GM12878 (cell line): Measurements from ENCODE around the gene GM2A. TPM values are rescaled to one million over a fixed set of nuclear protein-coding genes. Genes with fewer than 3 reads are reported as not detected.

ENCODE experiments used
- CBX3 ChIP-seq: fragments of 200-600 bp; sonication (generic); IDR thresholded peaks from 2 replicates; pipeline ENCODE4 v1.6.1; 2016; ENCODE audit warnings: low read depth, borderline replicate concordance
- CEBPB ChIP-seq, 2 experiments: fragments of 150-350 bp in 1 of 2; IDR thresholded peaks; 2 replicates each; pipeline ENCODE4 v1.6.1; 2012 to 2014; ENCODE audit warnings: low read depth in 2 of 2, low read length in 2 of 2, borderline replicate concordance in 1 of 2, inconsistent platforms in 1 of 2
- CHD2 ChIP-seq: IDR thresholded peaks from 2 replicates; pipeline ENCODE4 v1.6.1; 2011; ENCODE audit warnings: low read depth, low read length, improper control_type of control experiment, borderline replicate concordance
- CREB1 ChIP-seq: IDR thresholded peaks from 2 replicates; pipeline ENCODE4 v1.6.1; 2012; ENCODE audit warnings: low read depth, mild to moderate bottlenecking, inconsistent platforms
- DPF2 ChIP-seq: fragments of 450-650 bp; IDR thresholded peaks from 2 replicates; pipeline ENCODE4 v1.6.1; 2017; ENCODE audit warnings: mild to moderate bottlenecking
- E2F4 ChIP-seq: IDR thresholded peaks from 2 replicates; pipeline ENCODE4 v1.6.1; 2012; ENCODE audit warnings: low read depth, low read length, improper control_type of control experiment
- ELK1 ChIP-seq: IDR thresholded peaks from 2 replicates; pipeline ENCODE4 v1.6.1; 2012; ENCODE audit warnings: low read depth, low read length, improper control_type of control experiment
- EZH2 ChIP-seq: IDR thresholded peaks from 2 replicates; pipeline ENCODE4 v1.6.1; 2012; ENCODE audit warnings: low read depth, mild to moderate bottlenecking, control low read depth, inconsistent platforms, low read length, borderline replicate concordance; ENCODE audit not compliant: control insufficient read depth
- HCFC1 ChIP-seq: fragments of 150-350 bp; IDR thresholded peaks from 2 replicates; pipeline ENCODE4 v1.6.1; 2014; ENCODE audit warnings: low read length
- HDAC6 ChIP-seq: fragments of 200-600 bp; sonication (generic); IDR thresholded peaks from one replicate; pipeline ENCODE4 v1.8.0; 2017; ENCODE audit warnings: antibody characterized with exemption; ENCODE audit not compliant: unreplicated experiment
- IKZF1 ChIP-seq: fragments of 450-650 bp; conservative IDR thresholded peaks from 2 replicates; pipeline ENCODE4 v1.6.1; 2017; ENCODE audit warnings: antibody characterized with exemption, mild to moderate bottlenecking
- IKZF2 ChIP-seq, 2 experiments: fragments of 450-650 bp; IDR thresholded peaks; 2 replicates each; pipeline ENCODE4 v1.6.1; 2017; ENCODE audit warnings: mild to moderate bottlenecking in 2 of 2, moderate library complexity in 2 of 2
- IRF4 ChIP-seq: IDR thresholded peaks from 2 replicates; pipeline ENCODE4 v1.6.1; 2011; ENCODE audit warnings: low read depth, low read length
- NFYA ChIP-seq: IDR thresholded peaks from 2 replicates; pipeline ENCODE4 v1.6.1; 2011; ENCODE audit warnings: low read depth, mild to moderate bottlenecking, low read length, improper control_type of control experiment, borderline replicate concordance
- SP1 ChIP-seq: IDR thresholded peaks from one replicate; pipeline ENCODE4 v1.6.1; 2011; ENCODE audit warnings: low read depth, low read length
- SUPT20H ChIP-seq: IDR thresholded peaks from 2 replicates; pipeline ENCODE4 v1.6.1; 2011; ENCODE audit warnings: low read depth, mild to moderate bottlenecking, low read length, moderate library complexity, borderline replicate concordance; ENCODE audit not compliant: control insufficient read depth
- SUZ12 ChIP-seq: fragments of 200-600 bp; sonication (generic); IDR thresholded peaks from one replicate; pipeline ENCODE4 v1.6.1; 2018; ENCODE audit warnings: antibody characterized with exemption, mild to moderate bottlenecking; ENCODE audit not compliant: unreplicated experiment
- TBL1XR1 ChIP-seq: IDR thresholded peaks from 2 replicates; pipeline ENCODE4 v1.6.1; 2012; ENCODE audit warnings: low read depth, low read length, improper control_type of control experiment
- TCF7 ChIP-seq: IDR thresholded peaks from 2 replicates; pipeline ENCODE4 v1.6.1; 2014; ENCODE audit warnings: antibody characterized with exemption, borderline replicate concordance
- WRNIP1 ChIP-seq: IDR thresholded peaks from 2 replicates; pipeline ENCODE4 v1.6.1; 2011; ENCODE audit warnings: low read depth, low read length, improper control_type of control experiment, borderline replicate concordance
- ZNF384 ChIP-seq: IDR thresholded peaks from 2 replicates; pipeline ENCODE4 v1.6.1; 2012; ENCODE audit warnings: low read depth, mild to moderate bottlenecking, low read length, improper control_type of control experiment, borderline replicate concordance
- polyA plus RNA-seq, 11 experiments: library from polyadenylated mRNA; depleted of rRNA in 4 of 11; unstranded in 6 of 11; stranded (reverse) in 5 of 11; fragments of >200 nt; fragmentation: Nextera tagmentation in 4 of 11; fragmentation: Illumina TruSeq in 1 of 11; extraction: Ambion mirVana in 4 of 11; extraction: Trizol in 1 of 11; gene quantifications; 1 replicate in 1 of 11; 2 replicates in 10 of 11; pipeline versions ENCODE4 v1.2.1 to v1.2.3, GENCODE V29; 2011 to 2016; ENCODE audit warnings: inconsistent platforms in 2 of 11, missing spikeins in 2 of 11, low read depth in 1 of 11
- total RNA-seq, 4 experiments: library from RNA; depleted of rRNA in 3 of 4; stranded (reverse); fragments of >200 nt in 3 of 4; fragmentation: Illumina TruSeq in 1 of 4; extraction: Trizol in 1 of 4; gene quantifications; 2 replicates each; pipeline versions ENCODE4 v1.2.1 to v1.2.3, GENCODE V29; 2013 to 2021
- TF ChIP-seq, protein P1 (sequence below): fragments of 450-650 bp; IDR thresholded peaks from 2 replicates; pipeline ENCODE4 v1.6.1; 2016; ENCODE audit warnings: mild to moderate bottlenecking
- TF ChIP-seq, protein P2 (sequence below): fragments of 150-350 bp; IDR thresholded peaks from 2 replicates; pipeline ENCODE4 v1.6.1; 2016; ENCODE audit warnings: low read depth, low read length

GM2A gene
- total and polyA plus RNA-seq, 10 of the 15 experiments (the other 5 are each of a cell fraction or from before 2014, with no cell fraction given) = 33.6 to 106 (median 68.2) TPM

DNA sequence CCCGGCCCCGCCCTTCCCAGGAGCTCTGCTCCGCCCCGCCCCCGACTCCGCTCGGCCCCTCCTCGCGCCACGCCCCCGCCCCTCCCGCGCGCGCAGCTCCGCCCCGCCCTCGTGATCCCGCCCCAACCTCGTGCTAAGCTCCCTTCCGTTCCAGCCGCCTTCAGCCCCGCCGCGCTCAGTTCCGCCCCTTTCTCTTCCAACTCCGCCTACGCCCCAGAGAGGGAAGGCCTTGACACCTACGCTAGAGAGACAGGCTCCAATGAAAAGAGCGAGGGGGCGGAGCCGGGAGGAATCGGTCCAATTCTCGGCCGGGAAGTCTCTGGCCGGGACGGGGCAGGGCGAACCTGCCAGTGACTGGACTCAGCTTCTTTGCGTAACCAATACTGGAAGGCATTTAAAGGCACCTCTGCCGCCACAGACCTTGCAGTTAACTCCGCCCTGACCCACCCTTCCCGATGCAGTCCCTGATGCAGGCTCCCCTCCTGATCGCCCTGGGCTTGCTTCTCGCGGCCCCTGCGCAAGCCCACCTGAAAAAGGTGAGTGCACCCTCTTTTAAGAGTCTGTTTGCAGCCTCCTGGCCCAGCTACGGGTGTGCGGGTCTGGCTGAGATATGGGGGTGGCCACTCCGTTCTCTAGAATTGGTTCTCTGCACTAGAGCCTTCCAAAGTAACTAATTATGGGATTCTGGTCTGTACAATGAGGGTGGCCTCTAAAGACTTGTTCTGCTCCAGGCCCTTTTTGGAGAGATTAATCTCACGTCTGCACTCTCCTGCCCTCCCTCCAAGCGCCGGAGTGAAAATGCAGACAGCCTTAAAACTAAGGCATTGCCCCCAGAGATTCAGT is at the start of gene GM2A (continued):
- TF ChIP-seq E2F4 = no peak
- TF ChIP-seq IKZF1 = no peak
- TF ChIP-seq DPF2 = no peak; the same call in 1 of the 2 replicates
- TF ChIP-seq, protein P1, sequence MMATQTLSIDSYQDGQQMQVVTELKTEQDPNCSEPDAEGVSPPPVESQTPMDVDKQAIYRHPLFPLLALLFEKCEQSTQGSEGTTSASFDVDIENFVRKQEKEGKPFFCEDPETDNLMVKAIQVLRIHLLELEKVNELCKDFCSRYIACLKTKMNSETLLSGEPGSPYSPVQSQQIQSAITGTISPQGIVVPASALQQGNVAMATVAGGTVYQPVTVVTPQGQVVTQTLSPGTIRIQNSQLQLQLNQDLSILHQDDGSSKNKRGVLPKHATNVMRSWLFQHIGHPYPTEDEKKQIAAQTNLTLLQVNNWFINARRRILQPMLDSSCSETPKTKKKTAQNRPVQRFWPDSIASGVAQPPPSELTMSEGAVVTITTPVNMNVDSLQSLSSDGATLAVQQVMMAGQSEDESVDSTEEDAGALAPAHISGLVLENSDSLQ = peak; percentile 79
- TF ChIP-seq CREB1 = peak; percentile 74
- TF ChIP-seq, protein P2, sequence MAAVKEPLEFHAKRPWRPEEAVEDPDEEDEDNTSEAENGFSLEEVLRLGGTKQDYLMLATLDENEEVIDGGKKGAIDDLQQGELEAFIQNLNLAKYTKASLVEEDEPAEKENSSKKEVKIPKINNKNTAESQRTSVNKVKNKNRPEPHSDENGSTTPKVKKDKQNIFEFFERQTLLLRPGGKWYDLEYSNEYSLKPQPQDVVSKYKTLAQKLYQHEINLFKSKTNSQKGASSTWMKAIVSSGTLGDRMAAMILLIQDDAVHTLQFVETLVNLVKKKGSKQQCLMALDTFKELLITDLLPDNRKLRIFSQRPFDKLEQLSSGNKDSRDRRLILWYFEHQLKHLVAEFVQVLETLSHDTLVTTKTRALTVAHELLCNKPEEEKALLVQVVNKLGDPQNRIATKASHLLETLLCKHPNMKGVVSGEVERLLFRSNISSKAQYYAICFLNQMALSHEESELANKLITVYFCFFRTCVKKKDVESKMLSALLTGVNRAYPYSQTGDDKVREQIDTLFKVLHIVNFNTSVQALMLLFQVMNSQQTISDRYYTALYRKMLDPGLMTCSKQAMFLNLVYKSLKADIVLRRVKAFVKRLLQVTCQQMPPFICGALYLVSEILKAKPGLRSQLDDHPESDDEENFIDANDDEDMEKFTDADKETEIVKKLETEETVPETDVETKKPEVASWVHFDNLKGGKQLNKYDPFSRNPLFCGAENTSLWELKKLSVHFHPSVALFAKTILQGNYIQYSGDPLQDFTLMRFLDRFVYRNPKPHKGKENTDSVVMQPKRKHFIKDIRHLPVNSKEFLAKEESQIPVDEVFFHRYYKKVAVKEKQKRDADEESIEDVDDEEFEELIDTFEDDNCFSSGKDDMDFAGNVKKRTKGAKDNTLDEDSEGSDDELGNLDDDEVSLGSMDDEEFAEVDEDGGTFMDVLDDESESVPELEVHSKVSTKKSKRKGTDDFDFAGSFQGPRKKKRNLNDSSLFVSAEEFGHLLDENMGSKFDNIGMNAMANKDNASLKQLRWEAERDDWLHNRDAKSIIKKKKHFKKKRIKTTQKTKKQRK = no peak
- no peak for TF ChIP-seq WRNIP1
- TF ChIP-seq SP1 = peak; percentile 80
- TF ChIP-seq SUZ12 = no peak
- TF ChIP-seq CEBPB (IDR thresholded peaks at IDR 0.05; ENCODE audit: borderline replicate concordance in 1 of 2, low read depth in 2 of 2, low read length in 2 of 2) = no peak
- TF ChIP-seq NFYA = no peak
- no peak; the same call in 1 of the 2 replicates for TF ChIP-seq HCFC1
- peak; percentile 75 for TF ChIP-seq CHD2
- TF ChIP-seq IRF4 = no peak
- no peak for TF ChIP-seq ZNF384
- no peak for TF ChIP-seq HDAC6
- TF ChIP-seq SUPT20H = no peak
- TF ChIP-seq IKZF2 (IDR thresholded peaks at IDR 0.05) = no peak; a peak in 1 of 4 replicates
- TF ChIP-seq TBL1XR1 = no peak
- TF ChIP-seq ELK1 = no peak
- no peak for TF ChIP-seq TCF7
- TF ChIP-seq EZH2 = no peak
- no peak for TF ChIP-seq CBX3
